HG03039 (cell line): ENCODE results near the gene ZC2HC1C.

ENCODE experiments used
- ATAC-seq: cut with Tn5 transposase; IDR thresholded peaks from one replicate; pipeline ENCODE4 v1.9.1; 2021; ENCODE audit warnings: mild to moderate bottlenecking, moderate library complexity; ENCODE audit not compliant: unreplicated experiment

The ZC2HC1C gene, protein sequence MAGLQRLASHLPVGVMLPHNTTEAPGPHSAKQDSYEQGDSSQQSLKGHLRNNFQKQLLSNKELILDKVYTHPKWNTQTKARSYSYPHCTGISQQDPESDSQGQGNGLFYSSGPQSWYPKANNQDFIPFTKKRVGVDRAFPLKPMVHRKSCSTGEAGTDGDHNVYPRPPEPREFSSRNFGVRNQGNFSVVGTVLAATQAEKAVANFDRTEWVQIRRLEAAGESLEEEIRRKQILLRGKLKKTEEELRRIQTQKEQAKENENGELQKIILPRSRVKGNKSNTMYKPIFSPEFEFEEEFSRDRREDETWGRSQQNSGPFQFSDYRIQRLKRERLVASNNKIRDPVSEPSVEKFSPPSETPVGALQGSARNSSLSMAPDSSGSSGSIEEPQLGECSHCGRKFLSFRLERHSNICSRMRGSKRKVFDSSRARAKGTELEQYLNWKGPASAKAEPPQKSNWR

DNA sequence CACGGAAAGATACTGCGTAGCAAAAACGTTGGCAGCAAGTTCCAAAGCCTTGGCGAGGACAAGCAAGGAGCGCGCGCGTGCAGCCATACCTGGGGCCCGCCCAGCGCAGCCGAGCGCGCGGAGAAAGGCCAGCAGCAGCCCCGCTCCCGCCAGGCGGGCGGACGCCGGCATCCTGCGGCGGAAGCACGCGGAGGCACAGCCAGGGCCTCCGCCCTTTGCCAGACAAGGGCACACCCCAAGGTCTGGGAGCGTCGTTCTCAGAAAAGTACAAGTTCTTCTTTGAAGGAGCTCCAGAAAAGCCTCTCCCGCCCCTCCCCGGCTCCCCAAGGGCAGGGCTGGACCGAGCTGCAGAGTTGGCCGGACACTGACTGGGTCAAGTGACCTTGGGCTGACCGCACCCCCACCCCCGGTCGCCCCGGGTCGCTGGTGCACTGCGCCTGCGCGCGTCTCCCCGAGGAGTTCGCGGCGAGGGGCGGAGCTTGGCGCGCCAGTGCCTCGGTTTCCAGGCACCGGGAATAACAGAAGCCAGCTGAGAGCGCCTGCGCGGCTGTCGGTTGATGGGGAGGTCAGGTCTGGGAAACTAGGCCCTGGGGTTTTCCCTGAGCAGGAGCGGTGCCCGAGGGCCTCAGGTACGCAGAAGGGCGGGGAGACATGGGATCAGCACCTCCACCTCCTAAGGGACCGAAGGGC, at the start of gene ZC2HC1C:
ZC2HC1C (plus strand) TSS at position 521 of the 690 bp plus-strand sequence. CDS start 933 bp downstream, outside the sequence.
- peak; percentile 63 for ATAC-seq

DNA sequence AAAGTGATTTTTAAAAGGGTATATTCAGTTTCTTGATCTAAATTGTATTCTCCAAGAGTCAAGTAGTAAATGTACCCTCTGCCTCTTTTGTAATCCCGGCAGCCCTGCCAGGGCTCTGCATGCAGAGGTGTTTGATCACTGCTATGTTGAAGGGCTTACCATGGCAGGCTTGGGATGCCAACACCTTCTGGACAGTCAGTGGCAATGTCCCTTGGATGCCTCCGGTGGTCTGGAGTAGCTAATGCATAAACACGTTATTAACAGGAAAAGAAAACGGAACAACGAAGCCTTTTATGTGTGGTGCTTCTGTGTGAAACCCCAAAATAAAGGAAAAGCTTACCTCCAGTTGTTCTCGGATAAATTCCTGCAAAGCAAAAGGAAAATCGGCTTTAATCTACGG, 46.8 kb upstream of the ZC2HC1C start:
- no peak for ATAC-seq

DNA sequence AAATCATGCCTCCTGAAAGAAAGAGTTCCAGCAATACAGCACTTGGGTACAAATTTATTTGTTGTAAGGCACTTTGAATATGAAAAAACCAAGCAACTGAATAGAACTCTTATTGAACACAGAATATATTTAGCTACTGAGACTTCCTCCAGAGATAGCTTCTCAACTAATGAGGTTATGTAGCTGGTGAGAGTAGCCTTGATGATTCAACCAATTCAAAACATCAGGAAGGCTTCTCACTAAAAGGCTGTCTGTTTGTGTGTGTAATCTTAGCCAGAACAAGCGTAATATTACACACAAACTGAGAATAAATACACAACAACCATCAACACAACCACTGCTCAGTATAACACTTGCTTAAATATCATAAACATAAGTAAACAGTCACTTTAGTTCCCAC, 46.3 kb upstream of the ZC2HC1C start:
- ATAC-seq = no peak

DNA sequence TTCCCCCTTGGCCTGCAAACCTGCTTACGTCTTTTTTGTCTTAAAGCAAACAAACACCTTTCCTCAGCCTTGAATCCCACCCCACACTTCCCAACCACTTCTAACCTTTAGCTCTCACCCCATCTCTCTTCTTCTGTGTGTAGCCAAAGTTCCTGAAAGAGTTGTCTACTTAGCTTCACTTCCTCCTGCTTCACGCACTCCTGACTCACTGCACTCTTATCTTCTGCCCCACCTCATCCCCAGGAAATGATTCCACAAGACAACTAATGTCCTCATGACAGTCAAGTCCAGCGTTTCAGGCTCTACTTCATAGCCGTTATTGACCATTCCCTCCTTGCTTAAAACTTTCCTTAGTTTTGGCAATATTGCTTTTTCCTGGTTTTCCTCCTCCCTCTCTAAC, 44.4 kb upstream of the ZC2HC1C start:
- no peak for ATAC-seq

DNA sequence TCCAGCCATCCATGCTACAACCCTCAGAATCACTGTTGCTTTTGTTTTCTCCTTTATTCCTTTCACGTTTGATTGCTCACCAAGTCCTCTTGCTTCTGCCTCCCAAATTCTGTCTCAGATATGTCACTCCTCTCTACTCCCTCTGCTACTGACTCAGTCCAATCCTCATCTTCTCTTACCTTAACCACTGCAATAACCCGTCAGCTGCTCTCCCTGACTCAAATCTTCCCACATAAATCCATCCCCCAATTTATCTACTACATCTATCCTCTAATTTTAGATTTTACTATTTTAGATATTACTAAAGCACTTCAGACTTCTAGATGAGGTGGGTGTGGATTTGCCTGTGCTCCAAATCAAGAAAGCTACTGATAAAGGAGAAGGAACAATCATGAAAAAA, 43.6 kb upstream of the ZC2HC1C start:
- no peak for ATAC-seq

DNA sequence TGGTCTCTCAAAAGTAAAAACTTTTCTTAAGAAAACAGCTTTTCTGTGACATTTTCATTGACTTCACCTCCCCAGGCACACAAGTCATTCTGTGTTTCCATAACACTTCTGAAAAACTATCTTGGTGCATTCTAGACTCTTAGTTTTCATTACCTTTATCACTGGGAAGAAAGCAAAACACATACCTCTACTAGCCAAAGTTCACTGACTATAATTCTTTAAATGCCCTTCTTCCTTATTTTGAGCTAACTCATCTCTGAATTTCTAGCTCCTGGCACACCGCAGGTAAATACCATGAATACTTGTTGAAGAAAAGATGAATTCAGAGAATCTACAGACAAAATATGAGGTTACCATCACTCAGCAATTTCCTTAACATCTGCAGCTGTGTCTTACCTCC, 39.3 kb upstream of the ZC2HC1C start:
- no peak for ATAC-seq

DNA sequence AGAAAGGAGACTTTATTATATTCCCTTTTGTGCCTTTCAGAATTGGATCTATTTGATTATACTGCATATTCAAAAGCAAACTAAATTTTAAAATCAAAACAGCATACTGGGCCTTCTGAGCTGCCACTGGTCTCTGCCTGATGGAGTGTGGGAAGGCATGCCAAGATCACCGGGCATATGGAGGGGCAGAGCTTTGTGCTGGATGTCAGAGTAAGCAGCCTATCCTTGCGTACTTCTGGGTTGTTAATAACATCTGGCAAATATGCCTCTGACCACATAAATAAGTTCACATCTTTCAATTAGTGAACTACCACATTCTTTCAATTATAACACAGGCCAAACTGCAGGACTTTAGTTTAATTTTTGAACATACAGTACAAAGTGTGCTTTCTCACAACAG, 36.5 kb upstream of the ZC2HC1C start:
- ATAC-seq = no peak

DNA sequence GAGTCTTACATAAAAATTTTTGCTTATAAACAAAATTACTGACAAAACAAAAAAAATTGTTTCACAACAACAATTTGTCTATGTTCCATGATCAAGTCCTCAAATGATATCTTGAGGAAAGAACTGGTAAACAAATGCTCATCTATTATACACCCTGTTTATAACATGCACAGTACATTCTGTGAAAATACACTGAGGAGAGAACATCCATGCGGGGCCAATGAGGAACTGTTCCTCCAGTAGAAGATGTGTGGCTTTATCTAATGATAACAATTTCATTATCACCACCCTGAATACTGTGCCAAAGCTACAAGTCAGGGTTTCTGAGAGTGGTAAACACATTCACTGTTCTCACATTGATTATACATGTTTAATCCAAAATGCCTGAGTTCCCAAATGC, 28.9 kb upstream of the ZC2HC1C start:
- ATAC-seq = no peak

DNA sequence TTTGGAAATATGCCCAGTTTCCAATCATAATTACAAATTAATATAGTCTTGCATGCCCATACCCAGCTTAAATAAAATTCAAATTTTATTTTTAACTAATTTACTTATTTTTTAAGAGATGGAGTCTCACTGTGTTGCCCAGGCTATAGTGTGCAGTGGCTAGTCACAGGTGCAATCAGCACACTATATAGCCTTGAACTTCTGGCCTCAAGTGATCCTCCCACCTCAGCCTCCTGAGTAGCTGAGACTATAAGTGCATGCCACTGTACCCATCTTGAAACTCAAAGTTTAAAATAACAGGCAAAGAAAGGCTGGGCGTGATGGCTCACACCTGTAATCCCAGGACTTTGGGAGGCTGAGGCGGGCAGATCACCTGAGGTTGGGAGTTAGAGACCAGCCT, 28.5 kb upstream of the ZC2HC1C start:
- no peak for ATAC-seq

DNA sequence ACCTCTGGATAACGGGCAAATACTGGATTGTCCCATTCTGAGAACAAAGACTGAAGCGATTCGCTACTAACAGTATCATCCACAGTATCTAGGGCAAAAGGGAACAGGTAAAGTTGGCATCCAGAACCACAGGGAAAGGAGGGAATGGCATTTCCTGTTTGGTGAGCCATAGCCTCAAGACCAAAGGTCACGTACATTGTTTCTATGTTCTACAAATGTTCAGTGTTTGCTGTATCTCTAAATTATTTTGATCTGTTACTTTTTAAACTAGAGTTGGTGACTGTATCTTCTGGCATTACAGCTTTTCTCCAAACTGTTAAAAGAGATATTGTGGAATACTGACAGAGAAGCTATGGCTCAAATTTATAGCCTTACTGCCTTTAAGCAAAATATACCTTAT, 27.8 kb upstream of the ZC2HC1C start:
- no peak for ATAC-seq

DNA sequence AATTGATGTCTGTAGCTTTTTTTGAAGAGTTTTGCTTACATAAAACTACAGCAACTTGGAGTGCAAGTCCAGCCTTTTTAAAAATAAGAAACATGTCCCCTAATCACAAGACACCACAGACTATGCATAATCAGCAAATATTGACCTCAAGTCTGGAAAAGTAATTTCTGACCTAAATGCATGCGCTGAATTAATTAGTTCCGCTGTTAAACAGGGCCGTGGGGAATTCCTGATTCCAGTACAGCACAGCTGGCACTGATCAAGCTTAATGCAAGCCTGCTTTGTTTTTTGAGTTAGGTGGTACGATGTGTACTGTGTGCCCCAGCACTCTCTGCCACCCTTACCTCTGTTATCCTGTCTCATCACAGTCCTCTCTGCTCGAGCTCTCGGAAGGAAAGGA, 27.4 kb upstream of the ZC2HC1C start:
- no peak for ATAC-seq

DNA sequence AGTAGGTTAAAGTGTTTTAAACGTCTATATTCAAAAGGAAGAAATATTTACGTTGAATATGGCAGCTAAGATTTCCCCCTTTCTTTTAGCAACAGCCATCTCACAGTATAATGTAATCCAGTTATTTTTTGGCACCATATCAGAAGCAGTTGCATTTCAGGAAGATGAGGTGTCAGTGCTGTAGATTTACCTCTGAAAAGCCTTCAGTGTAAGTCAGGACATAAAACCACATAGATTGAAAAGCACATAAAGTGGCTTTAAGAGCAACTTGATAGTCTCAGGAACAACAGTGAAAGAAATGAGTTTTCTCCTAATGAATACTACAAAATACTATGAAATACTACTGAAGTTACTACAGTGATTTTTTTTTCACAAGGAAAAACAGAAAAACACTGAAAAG, 25.1 kb upstream of the ZC2HC1C start:
- no peak for ATAC-seq

DNA sequence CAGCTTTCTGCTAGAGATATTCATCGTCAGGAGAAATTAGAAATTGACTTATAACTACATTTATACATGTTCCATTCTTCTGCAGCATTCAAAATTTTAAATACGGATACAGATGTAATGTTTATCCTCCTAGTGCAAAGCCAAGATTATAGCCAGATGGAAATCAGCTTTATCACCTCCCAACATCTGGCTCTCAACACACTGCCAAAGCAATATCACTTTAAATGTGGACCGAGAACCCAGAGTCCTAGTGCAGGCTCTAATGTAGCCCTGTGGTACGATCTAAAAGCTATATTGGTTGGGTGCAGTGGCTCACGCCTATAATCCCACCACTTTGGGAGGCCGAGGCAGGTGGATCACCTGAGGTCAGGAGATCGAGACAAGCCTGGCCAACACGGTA, 24.7 kb upstream of the ZC2HC1C start:
- ATAC-seq = no peak

DNA sequence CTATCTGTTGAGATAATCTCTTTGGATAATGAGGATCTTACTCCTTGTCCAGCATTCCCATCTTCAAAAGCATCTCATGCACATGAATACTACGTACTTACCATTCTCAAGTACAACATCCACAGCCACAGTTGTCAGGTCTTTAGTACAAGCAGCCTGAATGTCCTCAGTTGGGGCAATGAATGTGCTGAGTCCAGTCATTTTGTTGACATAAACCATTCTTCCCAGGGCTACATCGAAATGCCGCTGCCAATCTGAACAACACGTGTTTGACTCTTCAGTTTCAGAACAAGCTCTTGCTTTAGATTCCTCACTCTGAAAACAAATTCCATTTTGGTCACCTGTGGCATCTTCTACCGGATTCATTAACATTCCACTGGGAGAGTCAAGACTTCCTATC, 23.2 kb upstream of the ZC2HC1C start:
- no peak for ATAC-seq

DNA sequence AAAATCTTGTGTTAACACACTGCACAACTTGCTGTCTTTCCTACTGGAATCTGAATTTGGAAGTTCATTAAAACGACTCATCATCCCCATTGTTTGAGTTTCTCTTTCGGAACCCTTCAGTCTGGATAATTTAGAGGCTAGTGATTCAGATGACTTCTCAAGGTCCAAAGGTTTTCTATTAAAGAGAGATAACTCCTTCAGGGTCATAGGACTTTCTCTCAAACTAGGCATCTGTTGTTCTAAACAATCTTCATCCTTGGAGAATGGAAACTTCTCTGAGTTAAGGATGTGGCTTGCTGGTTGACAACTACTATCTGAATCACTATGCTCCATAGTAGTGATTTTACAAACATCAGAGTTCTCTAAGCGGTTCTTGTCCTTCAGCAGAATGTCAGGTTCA, 22.5 kb upstream of the ZC2HC1C start:
- ATAC-seq = no peak

DNA sequence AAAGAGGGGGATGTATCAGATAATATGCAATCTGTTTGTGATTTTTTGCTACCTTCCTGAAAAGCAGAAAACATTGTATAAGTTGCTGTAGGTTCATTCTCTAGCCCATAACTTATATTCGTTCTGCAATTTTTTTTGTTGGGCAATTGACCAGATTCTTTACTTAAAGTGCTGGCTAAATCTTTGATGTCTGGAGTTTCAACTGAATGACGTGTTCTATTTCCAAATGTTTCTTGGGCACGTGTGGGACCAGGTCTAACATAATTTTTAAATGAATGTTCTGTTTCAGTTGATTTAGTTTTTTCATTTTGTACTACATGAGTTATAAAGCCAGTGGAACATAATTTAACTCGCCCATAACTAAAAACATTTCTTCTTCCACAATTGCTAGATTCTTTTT, 21.9 kb upstream of the ZC2HC1C start:
- no peak for ATAC-seq

DNA sequence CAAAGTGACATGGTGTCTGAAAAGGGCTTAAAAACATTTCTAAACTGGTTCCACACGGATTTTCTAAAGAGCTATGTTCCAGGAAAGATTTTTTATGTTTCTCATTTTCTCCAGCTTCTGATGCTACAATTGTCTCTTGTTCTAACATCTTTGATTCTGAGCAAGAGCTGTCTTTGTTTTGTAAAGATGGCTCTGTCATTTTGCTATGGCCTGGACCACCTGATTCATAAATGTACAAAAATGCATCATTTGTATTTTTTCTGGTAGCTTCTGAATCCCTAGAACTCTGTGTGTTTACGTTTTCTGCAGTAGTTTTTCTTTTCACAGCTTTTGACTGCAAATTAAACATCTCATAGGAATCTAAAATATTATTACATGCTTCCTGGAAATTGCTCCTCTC, 21.3 kb upstream of the ZC2HC1C start:
- ATAC-seq = no peak

DNA sequence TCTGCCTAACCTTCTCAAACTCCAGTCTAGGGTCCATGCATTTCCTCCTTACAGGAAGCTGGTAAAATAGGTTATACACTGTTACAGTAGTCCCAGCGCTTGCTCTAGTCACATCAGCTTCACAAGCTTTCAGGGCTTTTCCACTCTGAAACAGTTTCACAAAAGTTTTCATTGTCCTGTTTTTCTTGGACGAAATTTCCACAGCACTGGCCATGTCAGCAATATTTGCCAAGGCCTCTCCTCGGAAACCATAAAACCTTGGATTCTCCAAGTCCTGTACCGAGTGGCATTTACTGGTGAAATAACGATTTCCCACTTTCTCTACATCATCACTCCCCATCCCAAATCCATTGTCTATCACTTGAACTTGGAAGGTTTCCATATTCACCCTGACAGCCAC, 20.3 kb upstream of the ZC2HC1C start:
- ATAC-seq = no peak

DNA sequence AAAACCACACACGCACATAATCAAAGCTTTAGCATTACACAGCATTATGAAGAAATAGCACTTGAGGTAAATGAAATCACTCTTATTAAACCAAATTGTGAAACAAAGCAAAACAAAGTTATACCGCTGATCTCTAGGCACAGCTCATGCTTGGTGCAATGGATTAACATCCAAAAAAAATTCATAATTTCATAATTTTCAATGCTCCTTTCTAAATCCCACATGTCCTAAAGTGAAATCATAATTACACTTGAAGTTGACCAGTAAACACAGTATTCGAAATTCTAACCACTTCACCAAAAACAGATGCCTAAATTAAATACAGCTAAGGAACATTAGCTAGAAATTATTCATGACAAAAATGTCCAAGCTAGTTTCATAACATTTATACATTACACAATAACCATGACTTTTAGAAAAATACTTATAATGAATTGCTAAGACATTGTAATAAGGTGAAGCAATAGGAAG, 19.7 kb upstream of the ZC2HC1C start:
- no peak for ATAC-seq

DNA sequence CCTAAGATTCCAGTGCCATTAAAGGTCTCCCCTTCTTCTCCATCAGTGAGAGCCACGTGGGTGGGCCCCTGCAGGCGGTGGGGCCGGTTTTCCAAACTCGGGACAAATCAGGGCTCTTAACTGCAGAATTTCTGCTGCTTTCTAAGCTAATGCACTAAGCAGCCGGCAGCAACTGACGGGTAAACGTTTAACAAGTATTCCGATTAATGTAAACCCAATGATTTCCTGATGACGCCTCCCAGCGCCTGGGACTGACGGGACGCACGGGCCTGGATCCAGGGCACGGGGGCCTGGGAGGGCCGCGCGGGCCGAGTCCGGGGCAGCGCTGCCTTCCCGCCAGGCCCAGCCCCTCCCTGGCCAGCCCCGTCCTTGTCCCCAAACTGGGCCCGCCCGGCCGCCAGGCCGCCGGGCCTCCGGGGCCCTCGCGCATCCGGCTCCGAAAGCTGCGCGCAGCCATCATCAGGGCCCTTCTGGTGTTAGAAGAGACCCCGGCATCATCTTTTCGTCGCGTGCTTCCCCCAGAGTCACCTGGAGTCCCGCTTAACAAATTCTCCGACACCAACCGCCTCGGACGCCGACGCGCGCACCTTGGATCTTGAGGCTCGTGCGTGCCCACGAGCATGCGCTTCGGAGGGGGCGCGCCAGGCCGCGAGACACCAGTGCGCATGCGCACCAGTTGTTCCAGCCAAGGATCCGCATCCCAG, 18.4 kb upstream of the ZC2HC1C start, which contains the start of gene MLH3:
MLH3 (minus strand) TSS at position 616 of the 704 bp plus-strand sequence. CDS start 1,812 bp downstream, outside the sequence.
- peak; percentile 67 for ATAC-seq

DNA sequence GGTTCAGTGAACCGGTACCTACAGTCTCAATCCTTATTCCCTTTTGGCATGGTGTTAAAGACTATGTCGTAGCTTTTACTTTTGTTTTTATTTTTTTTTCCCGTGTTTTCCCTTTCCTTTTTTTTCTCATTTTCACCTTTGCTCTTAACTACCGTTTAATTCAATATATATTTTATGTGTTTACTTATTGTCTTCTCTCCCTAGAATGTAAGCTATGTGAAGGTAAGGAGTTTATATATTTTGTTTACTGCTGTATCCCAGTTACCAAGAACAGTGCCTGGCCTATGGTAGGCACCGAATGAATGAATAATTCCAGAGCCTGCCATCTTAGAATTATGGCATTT, 17.9 kb upstream of the ZC2HC1C start:
- no peak for ATAC-seq
